HG03457 (cell line): ENCODE results near the gene ARHGEF28.

ENCODE experiments used
- ATAC-seq: cut with Tn5 transposase; IDR thresholded peaks from one replicate; pipeline ENCODE4 v1.9.1; 2021; ENCODE audit warnings: moderate number of reproducible peaks; ENCODE audit not compliant: unreplicated experiment

ARHGEF28 gene

GRCh38 chr5:73812962-73813588, 187.1 kb downstream of the ARHGEF28 start:
- ATAC-seq: no peak

DNA sequence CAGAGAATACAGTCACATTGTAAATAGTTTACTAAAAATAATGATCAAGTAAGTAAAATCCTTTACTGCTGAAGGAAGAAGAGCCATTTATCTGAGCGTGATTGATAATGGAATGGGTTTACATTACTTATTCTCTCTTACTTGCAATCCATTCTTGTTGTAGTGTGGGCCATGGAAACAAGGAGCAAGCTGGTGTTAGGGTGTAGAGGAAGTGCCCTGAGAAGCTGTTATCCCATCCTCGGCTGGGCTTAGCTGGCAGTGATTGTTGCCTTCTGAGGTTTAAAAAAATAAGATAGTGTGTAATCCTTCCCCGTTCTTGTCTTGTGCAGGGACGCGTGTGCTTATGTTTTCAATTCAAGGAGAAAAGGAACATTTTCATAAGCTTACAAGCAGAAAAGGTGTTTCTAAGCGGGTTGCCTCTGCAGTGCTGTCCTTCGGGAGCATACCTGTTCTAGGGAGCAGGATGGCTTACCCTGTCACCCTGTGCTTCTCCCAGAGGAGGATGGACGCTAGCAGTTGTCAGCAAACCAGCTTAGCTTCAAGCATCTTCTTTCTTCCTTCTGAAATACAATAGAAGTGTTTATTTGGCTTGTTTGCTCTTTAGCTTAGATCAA, 188.3 kb downstream of the ARHGEF28 start:
- ATAC-seq: no peak

DNA sequence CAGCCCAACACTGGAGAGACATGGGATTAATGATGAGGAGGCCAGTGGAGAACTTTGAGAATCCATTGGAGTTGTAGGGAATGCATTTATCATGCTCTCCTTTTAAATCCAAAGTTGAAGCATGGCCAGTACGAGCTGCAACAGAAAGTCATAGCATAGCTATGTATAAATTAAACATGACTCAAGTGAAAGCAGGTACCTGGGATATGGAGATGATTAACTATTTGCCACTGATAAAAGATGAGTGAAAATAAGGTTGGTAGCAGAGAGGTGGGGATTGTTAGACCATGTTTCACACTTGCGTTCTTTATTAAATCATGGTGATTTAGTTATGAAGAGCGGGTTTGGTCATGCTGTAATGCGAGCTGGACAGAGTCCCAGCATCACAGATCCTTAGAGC, 189.6 kb downstream of the ARHGEF28 start:
- ATAC-seq: no peak

GRCh38 chr5:73816656-73817420, 190.8 kb downstream of the ARHGEF28 start:
- ATAC-seq: no peak

DNA sequence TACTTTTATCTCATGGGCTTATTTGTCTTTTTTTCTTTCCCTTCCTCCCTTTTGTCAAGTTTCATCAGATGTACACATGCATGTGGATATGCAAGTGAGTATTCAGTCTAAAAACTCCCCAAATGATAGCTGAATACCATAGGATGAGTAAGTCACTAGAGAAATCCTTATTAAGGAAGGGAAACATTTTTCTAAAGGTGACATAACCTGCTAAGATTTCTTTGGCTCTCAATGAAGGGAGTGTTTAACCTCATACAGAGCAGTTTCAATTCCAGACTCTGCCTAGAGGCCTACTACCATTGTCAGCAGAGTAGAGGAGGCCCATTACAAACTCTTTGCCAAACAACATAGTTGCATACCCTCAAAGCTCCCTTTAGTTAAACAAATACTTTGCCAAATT, 192.4 kb downstream of the ARHGEF28 start:
- ATAC-seq: no peak

GRCh38 chr5:73820326-73820725, 194.3 kb downstream of the ARHGEF28 start:
- ATAC-seq: no peak

GRCh38 chr5:73821003-73821402, 195.0 kb downstream of the ARHGEF28 start:
- ATAC-seq: no peak

DNA sequence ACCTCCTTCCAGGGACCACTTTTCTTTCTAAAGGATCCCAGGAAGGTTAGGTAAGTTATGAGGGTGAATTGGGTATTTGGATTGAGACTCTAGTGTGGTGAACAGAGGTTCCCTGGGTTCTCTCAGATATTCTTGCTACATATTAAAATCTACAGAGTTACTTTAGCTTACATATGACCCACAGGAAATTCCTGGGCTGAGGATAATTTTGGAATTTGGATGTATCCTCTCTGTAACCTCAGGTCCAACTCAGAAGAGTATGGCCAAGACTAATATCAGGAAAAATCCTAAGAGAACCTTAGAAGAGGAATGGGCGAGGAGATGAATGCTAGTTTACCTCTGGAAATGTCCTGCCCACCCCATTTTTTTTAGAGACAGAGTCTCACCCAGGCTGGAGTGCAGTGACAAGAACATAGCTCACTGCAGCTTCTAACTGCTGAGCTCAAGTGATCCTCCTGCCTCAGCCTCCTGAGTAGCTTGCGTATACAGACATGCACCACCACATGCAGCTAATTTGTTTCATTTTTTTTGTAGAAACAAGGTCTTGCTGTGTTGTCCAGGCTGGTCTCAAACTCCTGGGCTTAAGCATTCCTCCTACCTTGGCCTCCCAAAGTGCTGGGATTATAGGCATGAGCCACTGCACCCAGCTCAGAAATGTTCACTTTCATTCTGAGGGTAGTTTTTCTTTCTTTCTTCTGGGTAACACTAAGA, 196.4 kb downstream of the ARHGEF28 start:
- ATAC-seq: no peak

GRCh38 chr5:73822989-73823339, 197.0 kb downstream of the ARHGEF28 start:
- no peak for ATAC-seq

GRCh38 chr5:73823508-73823925, 197.5 kb downstream of the ARHGEF28 start:
- ATAC-seq: no peak

- ATAC-seq: no peak
These were observed 199.2 kb downstream of the ARHGEF28 start for GRCh38 chr5:73825199-73825598.

GRCh38 chr5:73825736-73826135, 199.7 kb downstream of the ARHGEF28 start:
- ATAC-seq: no peak

DNA sequence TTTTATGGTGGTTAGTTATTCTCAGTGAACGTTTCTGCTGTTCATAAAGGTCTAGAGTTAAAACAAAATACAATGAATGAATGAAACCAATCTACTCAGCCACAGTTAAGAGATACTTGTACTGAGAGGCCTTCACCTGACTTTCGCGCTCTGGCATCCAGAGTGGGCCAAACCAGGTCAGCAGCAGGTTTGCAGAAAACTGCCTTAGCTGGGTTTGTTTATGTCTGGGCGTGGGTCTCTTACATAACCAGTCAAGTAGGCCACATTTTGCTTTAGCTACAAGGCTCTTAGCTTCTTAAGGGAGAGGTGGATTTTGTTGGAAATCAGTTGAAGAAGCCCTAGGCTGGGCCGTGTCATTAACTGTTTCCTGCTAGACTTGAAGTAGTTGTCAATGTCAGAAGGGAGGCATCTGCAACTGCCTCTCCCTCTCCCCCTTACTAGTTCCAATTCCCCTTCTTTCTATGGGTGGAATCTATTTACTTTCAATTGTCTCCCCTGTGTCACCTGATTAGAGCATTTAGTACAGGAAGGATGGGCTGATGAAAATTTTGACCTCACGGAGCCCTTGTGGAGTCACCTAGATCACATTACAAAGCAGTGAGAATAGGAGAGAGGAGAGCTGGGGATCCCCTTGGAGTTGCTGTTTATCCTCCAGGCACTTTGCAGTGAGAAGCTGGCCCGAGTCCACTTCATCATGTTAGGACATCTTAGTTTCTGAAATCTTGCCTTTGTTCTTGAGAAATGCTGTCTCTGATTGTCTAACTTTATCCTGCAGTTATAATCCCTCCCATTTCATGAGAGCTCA, 200.5 kb downstream of the ARHGEF28 start:
- no peak for ATAC-seq

GRCh38 chr5:73827106-73827450, 201.1 kb downstream of the ARHGEF28 start:
- no peak for ATAC-seq

GRCh38 chr5:73828465-73828864, 202.5 kb downstream of the ARHGEF28 start:
- ATAC-seq: no peak

DNA sequence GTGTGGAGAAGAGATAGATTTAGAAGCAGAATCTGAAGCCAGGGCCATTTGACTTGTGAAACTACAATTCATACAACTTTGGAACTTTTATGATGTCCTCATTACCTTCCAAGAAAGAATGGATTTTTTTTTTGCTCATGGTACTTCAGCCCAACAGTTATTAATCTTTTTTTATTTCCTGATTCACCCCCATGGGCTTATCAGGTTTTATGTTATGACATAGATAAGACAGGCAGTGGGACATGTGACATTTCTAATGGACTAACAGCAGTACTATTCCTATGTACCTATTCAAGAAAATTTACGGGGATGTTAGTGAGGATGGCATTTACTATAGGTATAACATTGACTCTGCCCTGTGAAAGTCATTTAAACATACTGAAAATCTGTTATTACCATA, 204.7 kb downstream of the ARHGEF28 start:
- no peak for ATAC-seq

GRCh38 chr5:73831066-73831465, 205.1 kb downstream of the ARHGEF28 start:
- no peak for ATAC-seq

GRCh38 chr5:73834693-73835092, 208.7 kb downstream of the ARHGEF28 start:
- no peak for ATAC-seq

DNA sequence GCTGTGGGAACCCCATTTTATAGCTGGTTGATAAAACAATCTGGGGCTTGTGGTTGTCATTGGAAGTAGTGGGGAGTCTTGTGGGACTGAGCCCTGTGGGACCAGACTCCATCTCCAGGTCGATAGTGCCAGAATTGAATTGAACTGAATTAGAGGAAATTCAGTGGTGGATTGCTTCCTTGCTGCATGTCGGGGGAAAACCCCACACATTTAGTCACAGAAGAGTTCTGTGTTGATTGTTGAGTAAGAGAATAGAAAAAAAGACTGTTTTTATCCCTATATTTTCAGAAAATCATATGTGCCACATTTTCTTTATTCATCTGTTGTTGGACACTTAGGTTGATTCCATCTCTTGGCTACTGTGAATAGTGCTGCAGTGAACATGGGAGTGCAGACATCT, 209.7 kb downstream of the ARHGEF28 start:
- ATAC-seq: no peak

GRCh38 chr5:73836607-73837006, 210.6 kb downstream of the ARHGEF28 start:
- ATAC-seq: no peak

DNA sequence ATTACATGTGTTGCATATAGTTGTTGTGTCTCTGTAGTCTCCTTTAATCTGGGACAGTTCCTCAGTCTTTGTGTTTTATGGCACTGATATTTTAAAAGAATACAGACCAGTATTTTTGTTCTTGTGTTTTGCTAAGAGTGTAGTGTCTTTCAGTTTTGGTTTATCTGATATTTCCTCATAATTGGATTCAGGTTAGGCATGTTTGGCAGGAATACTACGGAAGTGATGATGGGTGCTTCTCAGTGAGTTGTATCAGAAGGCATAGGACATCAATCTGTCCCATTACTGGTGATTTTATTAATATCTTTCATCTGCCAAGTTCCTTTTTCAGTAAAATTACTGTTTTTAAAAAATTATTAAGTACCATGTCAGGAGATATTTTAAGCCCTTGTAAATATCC, 212.9 kb downstream of the ARHGEF28 start:
- no peak for ATAC-seq
